Mononuclear cell (primary cell): ENCODE results near the gene MMP1. TPM values are rescaled to one million over a fixed set of nuclear protein-coding genes. Genes with fewer than 3 reads are reported as not detected.

Source experiments
- H3K27me3 ChIP-seq: 2 replicates; pipeline ENCODE4 v1.6.0; 2011; ENCODE audit warnings: low read length, control low read depth; ENCODE audit not compliant: insufficient read depth
- H3K4me1 ChIP-seq: 2 replicates; pipeline ENCODE4 v1.5.1; 2011; ENCODE audit warnings: mild to moderate bottlenecking, low read length, control low read depth; ENCODE audit not compliant: insufficient read depth
- H3K4me3 ChIP-seq: 2 replicates; pipeline ENCODE4 v1.5.1; 2011; ENCODE audit warnings: mild to moderate bottlenecking, low read length, moderate library complexity
- H3K9me3 ChIP-seq: 2 replicates; pipeline ENCODE4 v1.5.1; 2011; ENCODE audit warnings: low read depth, mild to moderate bottlenecking, control low read depth, low read length
- total RNA-seq: library from RNA; depleted of rRNA; stranded (reverse); fragments of >200 nt; gene quantifications from one replicate; pipeline ENCODE4 v1.2.3, GENCODE V29; 2012

MMP1 gene
- total RNA-seq, 1 donor = 0.52 TPM

GRCh38 chr11:102788334-102788995 is 9.5 kb downstream of the MMP1 start:
- Histone ChIP-seq H3K27me3 (no peaks in the 10 kb centered on the region), H3K9me3 (no peaks in the 10 kb centered on the region), H3K4me1 (no peaks in the 10 kb centered on the region), H3K4me3 (no peak overlapping the region)

DNA sequence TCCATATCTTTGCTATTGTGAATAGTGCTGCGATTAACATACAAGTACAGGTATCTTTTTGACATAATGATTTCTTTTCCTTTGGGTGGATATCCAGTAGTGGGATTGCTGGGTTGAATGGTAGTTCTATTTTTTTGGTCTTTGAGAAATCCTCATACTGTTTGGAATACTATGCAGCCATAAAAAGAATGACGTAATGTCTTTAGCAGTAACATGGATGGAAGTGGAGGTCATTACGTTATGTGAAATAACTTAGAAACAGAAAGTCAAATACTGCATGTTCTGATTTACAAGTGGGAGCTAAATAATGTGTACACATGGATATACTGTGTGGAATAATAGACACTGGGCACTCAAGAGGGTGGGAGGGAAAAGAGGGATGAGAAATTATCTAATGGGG is 13.6 kb downstream of the MMP1 start:
- H3K27me3 ChIP-seq = peaks cover 3% of the 10 kb centered on the region
- H3K4me3 ChIP-seq = no peak overlapping the region
- no peaks in the 10 kb centered on the region for H3K4me1 ChIP-seq
- H3K9me3 ChIP-seq = no peaks in the 10 kb centered on the region

DNA sequence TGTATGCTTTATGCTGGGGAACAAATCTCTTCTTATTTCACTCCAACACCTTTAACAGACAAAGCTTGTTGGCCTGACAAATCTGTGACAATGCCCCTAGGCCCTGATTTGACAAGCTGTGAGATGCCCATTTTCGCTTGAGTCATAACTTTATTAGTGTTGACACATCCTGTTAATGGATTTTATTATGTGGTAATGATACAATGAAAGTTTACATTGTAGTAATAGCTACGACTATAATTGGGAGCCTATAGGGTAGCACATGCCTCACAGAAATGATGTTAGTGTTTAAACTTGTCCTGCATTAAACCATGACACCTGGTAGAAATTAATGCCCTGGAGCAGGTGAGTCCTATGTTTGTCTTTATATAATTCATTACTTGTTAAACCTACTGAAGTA is 14.2 kb downstream of the MMP1 start:
- Histone ChIP-seq H3K27me3 (peaks cover 3% of the 10 kb centered on the region), H3K9me3 (no peaks in the 10 kb centered on the region), H3K4me3 (no peak overlapping the region), H3K4me1 (no peaks in the 10 kb centered on the region)

- H3K9me3 ChIP-seq = no peaks in the 10 kb centered on the region
- H3K4me1 ChIP-seq = no peaks in the 10 kb centered on the region
- H3K27me3 ChIP-seq = peaks cover 3% of the 10 kb centered on the region
- no peak overlapping the region for H3K4me3 ChIP-seq
These were observed 14.9 kb downstream of the MMP1 start for GRCh38 chr11:102783016-102783415.

DNA sequence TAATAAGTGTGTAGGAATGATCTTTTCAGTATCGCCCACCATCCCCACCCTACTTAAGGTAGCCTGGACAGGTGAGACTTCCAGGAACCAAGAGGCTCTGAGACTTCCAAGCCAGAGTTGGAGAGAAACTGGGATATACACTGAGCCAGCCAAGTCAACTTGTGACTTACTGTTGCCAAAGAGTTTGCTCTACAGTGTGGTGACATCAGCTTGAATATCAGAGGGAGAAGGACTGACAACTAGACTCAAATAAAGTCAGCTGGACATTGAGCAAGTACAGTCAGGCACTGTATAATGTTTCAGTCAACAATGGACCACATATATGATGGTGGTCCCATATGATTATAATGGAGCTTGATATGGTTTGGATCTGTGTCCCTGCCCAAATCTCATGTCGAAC is 16.3 kb downstream of the MMP1 start:
- Histone ChIP-seq H3K4me1 (no peaks in the 10 kb centered on the region), H3K4me3 (no peak overlapping the region), H3K27me3 (peaks cover 3% of the 10 kb centered on the region), H3K9me3 (no peaks in the 10 kb centered on the region)

GRCh38 chr11:102780491-102780918 is 17.5 kb downstream of the MMP1 start, which contains the start of gene MMP10:
MMP10 (minus strand) TSS chr11:102780628; CDS start chr11:102780591, 37 bp downstream.
- H3K9me3 ChIP-seq = no peaks in the 10 kb centered on the region
- H3K4me1 ChIP-seq = no peaks in the 10 kb centered on the region
- no peak within 1 kb of the TSS for H3K4me3 ChIP-seq
- peaks cover 3% of the 10 kb centered on the region for H3K27me3 ChIP-seq

GRCh38 chr11:102776454-102776853 is 21.5 kb downstream of the MMP1 start:
- H3K4me3 ChIP-seq = no peak overlapping the region
- no peaks in the 10 kb centered on the region for H3K4me1 ChIP-seq
- no peaks in the 10 kb centered on the region for H3K9me3 ChIP-seq
- H3K27me3 ChIP-seq = peaks cover 5% of the 10 kb centered on the region

DNA sequence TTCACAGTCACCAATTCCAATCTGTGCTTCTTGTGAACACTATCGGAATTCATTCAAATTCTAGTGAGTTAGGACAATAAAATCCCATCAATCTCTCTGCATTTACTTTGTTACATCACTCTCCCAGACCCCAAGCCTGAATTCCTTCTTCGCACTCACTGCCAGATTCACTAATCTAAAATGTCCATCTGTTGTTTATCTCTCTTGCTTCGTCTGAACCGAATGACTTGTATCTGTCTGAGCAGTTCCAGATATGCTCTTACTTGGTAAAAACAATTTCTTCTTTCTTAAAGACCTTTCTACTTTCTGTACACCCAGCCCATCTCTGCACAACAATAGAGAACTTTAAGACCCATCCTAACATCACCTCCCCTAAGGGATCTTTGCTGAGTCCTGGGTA is 24.6 kb downstream of the MMP1 start:
- no peaks in the 10 kb centered on the region for H3K9me3 ChIP-seq
- H3K4me1 ChIP-seq = no peaks in the 10 kb centered on the region
- peaks cover 2% of the 10 kb centered on the region for H3K27me3 ChIP-seq
- H3K4me3 ChIP-seq = no peak overlapping the region

GRCh38 chr11:102771351-102771750 is 26.6 kb downstream of the MMP1 start:
- Histone ChIP-seq H3K4me1 (no peaks in the 10 kb centered on the region), H3K4me3 (no peak overlapping the region), H3K9me3 (no peaks in the 10 kb centered on the region), H3K27me3 (peaks cover 2% of the 10 kb centered on the region)

- H3K4me3 ChIP-seq = no peak overlapping the region
- H3K4me1 ChIP-seq = no peaks in the 10 kb centered on the region
- no peaks in the 10 kb centered on the region for H3K9me3 ChIP-seq
- H3K27me3 ChIP-seq = peaks cover 2% of the 10 kb centered on the region
These were observed 27.8 kb downstream of the MMP1 start for GRCh38 chr11:102770191-102770590.

DNA sequence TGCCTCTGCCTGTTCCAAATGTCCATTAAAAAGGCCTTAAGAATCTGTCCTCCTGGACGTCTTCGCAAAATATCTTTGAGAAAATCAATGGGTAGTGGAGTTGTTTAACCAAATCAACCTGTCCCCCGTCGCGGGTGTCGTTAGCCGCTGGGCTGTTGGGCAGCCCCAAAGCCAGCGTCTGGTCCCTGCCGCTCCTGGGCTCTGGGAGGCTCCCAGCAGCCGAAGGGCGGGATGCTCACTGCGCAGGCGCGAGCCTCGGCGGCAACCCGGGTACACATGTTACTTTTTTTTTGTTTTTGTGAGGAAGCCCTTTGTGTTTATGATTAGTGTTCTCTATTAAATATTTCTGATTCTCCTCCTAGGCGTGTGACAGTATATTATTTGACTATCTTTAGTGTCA is 30.2 kb downstream of the MMP1 start:
- Histone ChIP-seq H3K9me3 (no peaks in the 10 kb centered on the region), H3K4me3 (no peak overlapping the region), H3K4me1 (no peaks in the 10 kb centered on the region), H3K27me3 (no peaks in the 10 kb centered on the region)

- no peak overlapping the region for H3K4me3 ChIP-seq
- H3K9me3 ChIP-seq = no peaks in the 10 kb centered on the region
- peaks cover 5% of the 10 kb centered on the region for H3K27me3 ChIP-seq
- peaks cover 2% of the 10 kb centered on the region for H3K4me1 ChIP-seq
These were observed 34.5 kb downstream of the MMP1 start for GRCh38 chr11:102763440-102763839.

GRCh38 chr11:102762361-102762767 is 35.6 kb downstream of the MMP1 start:
- Histone ChIP-seq H3K4me3 (no peak overlapping the region), H3K27me3 (peaks cover 5% of the 10 kb centered on the region), H3K4me1 (peaks cover 11% of the 10 kb centered on the region), H3K9me3 (no peaks in the 10 kb centered on the region)

GRCh38 chr11:102761646-102762238 is 36.2 kb downstream of the MMP1 start:
- no peaks in the 10 kb centered on the region for H3K9me3 ChIP-seq
- H3K4me1 ChIP-seq = peaks cover 11% of the 10 kb centered on the region
- H3K27me3 ChIP-seq = peaks cover 9% of the 10 kb centered on the region
- H3K4me3 ChIP-seq = no peak overlapping the region

- Histone ChIP-seq H3K9me3 (no peaks in the 10 kb centered on the region), H3K4me1 (peaks cover 11% of the 10 kb centered on the region), H3K27me3 (peaks cover 13% of the 10 kb centered on the region), H3K4me3 (no peak overlapping the region)
These were observed 37.5 kb downstream of the MMP1 start for GRCh38 chr11:102760344-102761035.
